ENCODE data around the gene EP400. TPM values are rescaled to one million over a fixed set of nuclear protein-coding genes. Genes with fewer than 3 reads are reported as not detected.

The EP400 gene
- total RNA-seq, 1 experiment from 2014 or later = 61.7 TPM

GRCh38 chr12:131905081-131905629 is 44.6 kb upstream of the EP400 start:
- no peak overlapping the region for H2BK5ac ChIP-seq (ENCODE audit: insufficient read length, low read length)
- H3K4me3 Mint-ChIP-seq = no peak overlapping the region
- peak overlapping the region; percentile 64 to 87 (median 79); a peak in 3 of 7 replicates for H3K27ac Mint-ChIP-seq
- H4K20me1 ChIP-seq (ENCODE audit: control insufficient read depth, insufficient read depth, insufficient read length) = no peaks in the 10 kb centered on the region
- TF ChIP-seq CTCF (conservative IDR thresholded peaks at IDR 0.05) = no peak
- H3K9me3 ChIP-seq (ENCODE audit: control insufficient read depth, low read depth, low read length) = no peaks in the 10 kb centered on the region
- no peak overlapping the region for H2BK20ac ChIP-seq (ENCODE audit: low read depth, low read length, poor library complexity, severe bottlenecking)
- no peak overlapping the region for H3K27ac ChIP-seq (ENCODE audit: insufficient read length, low read depth, low read length)
- DNase-seq = no peak
- H2BK12ac ChIP-seq (ENCODE audit: insufficient read length, low read depth, low read length) = no peak overlapping the region
- no peaks in the 10 kb centered on the region; the same call in 1 of the 2 replicates for H3K79me2 ChIP-seq (ENCODE audit: insufficient read depth, low read length)
- H3K4me2 ChIP-seq (ENCODE audit: insufficient read depth, insufficient read length, low read length) = no peak overlapping the region
- H3K23ac ChIP-seq (ENCODE audit: insufficient read length, low read depth, low read length) = no peak overlapping the region
- no peaks in the 10 kb centered on the region for H3K27me3 ChIP-seq (ENCODE audit: insufficient read depth, low read length)
- no peak overlapping the region for H3K4ac ChIP-seq (ENCODE audit: low read depth, low read length)
- H3T11ph ChIP-seq (ENCODE audit: low read length) = no peak overlapping the region
- H4K8ac ChIP-seq (replicated peaks; ENCODE audit: insufficient read length, low read depth, low read length) = no peak overlapping the region
- no peaks in the 10 kb centered on the region for H3K4me1 ChIP-seq (ENCODE audit: insufficient read depth, low read length)
- H2AFZ ChIP-seq (ENCODE audit: low read length) = no peak overlapping the region
- peaks cover 4 to 9% (median 7%) of the 10 kb centered on the region in 3 experiments; a peak in 5 of 7 replicates for H3K36me3 Mint-ChIP-seq (ENCODE audit: insufficient read depth in 1 of 3, low read depth in 3 of 3)
- H2BK15ac ChIP-seq (ENCODE audit: low read depth, low read length) = no peak overlapping the region
- no peak overlapping the region for H3K18ac ChIP-seq (ENCODE audit: insufficient read length, low read depth, low read length)
- no peak overlapping the region for H2AK5ac ChIP-seq (ENCODE audit: insufficient read length, low read length)
- H3K27me3 Mint-ChIP-seq (ENCODE audit: low read depth) = no peaks in the 10 kb centered on the region
- no peaks in the 10 kb centered on the region for H3K23me2 ChIP-seq (ENCODE audit: insufficient read length, low read depth, low read length, poor library complexity, severe bottlenecking)
- no peaks in the 10 kb centered on the region for H3K9me3 Mint-ChIP-seq
- WGBS (ENCODE audit: extremely low coverage, insufficient read length, low lambda C conversion rate) = no CpG with 5 or more reads among the region's 13 CpGs
- peaks cover 1 to 12% of the 10 kb centered on the region in 2 experiments; a peak in 3 of 4 replicates for H3K4me1 Mint-ChIP-seq
- no peak overlapping the region for H4K5ac ChIP-seq (ENCODE audit: insufficient read length, low read depth, low read length)
- no peak overlapping the region for H2BK120ac ChIP-seq (ENCODE audit: low read depth, low read length, poor library complexity, severe bottlenecking)
- H3K14ac ChIP-seq (ENCODE audit: insufficient read depth, low read length) = no peak overlapping the region
- no peak overlapping the region for H3K9ac ChIP-seq (ENCODE audit: extremely low read depth, insufficient read length, low read length)
- no peak overlapping the region for H3K56ac ChIP-seq (ENCODE audit: insufficient read length, low read depth, low read length)
- no peak overlapping the region for H4K91ac ChIP-seq (ENCODE audit: insufficient read length, low read depth, low read length)
- no peaks in the 10 kb centered on the region for H3K79me1 ChIP-seq (ENCODE audit: insufficient read depth, low read depth, low read length, poor library complexity, severe bottlenecking)
